Measurements from ENCODE around the gene MANEA.

The MANEA gene

GRCh38 chr6:95589067-95589466 lies 11.7 kb downstream of the MANEA start:
- TF ChIP-seq, protein P1, sequence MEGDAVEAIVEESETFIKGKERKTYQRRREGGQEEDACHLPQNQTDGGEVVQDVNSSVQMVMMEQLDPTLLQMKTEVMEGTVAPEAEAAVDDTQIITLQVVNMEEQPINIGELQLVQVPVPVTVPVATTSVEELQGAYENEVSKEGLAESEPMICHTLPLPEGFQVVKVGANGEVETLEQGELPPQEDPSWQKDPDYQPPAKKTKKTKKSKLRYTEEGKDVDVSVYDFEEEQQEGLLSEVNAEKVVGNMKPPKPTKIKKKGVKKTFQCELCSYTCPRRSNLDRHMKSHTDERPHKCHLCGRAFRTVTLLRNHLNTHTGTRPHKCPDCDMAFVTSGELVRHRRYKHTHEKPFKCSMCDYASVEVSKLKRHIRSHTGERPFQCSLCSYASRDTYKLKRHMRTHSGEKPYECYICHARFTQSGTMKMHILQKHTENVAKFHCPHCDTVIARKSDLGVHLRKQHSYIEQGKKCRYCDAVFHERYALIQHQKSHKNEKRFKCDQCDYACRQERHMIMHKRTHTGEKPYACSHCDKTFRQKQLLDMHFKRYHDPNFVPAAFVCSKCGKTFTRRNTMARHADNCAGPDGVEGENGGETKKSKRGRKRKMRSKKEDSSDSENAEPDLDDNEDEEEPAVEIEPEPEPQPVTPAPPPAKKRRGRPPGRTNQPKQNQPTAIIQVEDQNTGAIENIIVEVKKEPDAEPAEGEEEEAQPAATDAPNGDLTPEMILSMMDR (conservative IDR thresholded peaks at IDR 0.05): no peak
- TF ChIP-seq ZFX (IDR thresholded peaks at IDR 0.05): no peak

GRCh38 chr6:95589826-95590570 lies 12.7 kb downstream of the MANEA start:
- H3K27ac ChIP-seq: no peak overlapping the region
- TF ChIP-seq, protein P1 (conservative IDR thresholded peaks at IDR 0.05): no peak
- no peak for TF ChIP-seq ZFX (IDR thresholded peaks at IDR 0.05)

More at GRCh38 chr6:95589067-95589466, 11.7 kb downstream of the MANEA start:
- no peak overlapping the region for H3K27ac ChIP-seq

- no peak overlapping the region for H3K27ac ChIP-seq
These were observed 15.7 kb downstream of the MANEA start for GRCh38 chr6:95593025-95593424.

GRCh38 chr6:95596021-95596420 lies 18.7 kb downstream of the MANEA start:
- H3K27ac ChIP-seq: no peak overlapping the region
- TF ChIP-seq, protein P1 (conservative IDR thresholded peaks at IDR 0.05): no peak
- no peak for TF ChIP-seq ZFX (IDR thresholded peaks at IDR 0.05)

More at GRCh38 chr6:95593025-95593424, 15.7 kb downstream of the MANEA start:
- TF ChIP-seq, protein P1 (conservative IDR thresholded peaks at IDR 0.05): no peak
- no peak for TF ChIP-seq ZFX (IDR thresholded peaks at IDR 0.05)

- H3K27ac ChIP-seq: no peak overlapping the region
- no peak for TF ChIP-seq ZFX (IDR thresholded peaks at IDR 0.05)
- TF ChIP-seq, protein P1 (conservative IDR thresholded peaks at IDR 0.05): no peak
These were observed 22.4 kb downstream of the MANEA start for GRCh38 chr6:95599706-95600105.

- H3K27ac ChIP-seq: no peak overlapping the region
- no peak for TF ChIP-seq ZFX (IDR thresholded peaks at IDR 0.05)
- TF ChIP-seq, protein P1 (conservative IDR thresholded peaks at IDR 0.05): no peak
These were observed 23.8 kb downstream of the MANEA start for GRCh38 chr6:95601133-95601532.

- TF ChIP-seq, protein P1 (conservative IDR thresholded peaks at IDR 0.05): no peak
- TF ChIP-seq ZFX (IDR thresholded peaks at IDR 0.05): no peak
- no peak overlapping the region for H3K27ac ChIP-seq
These were observed 36.8 kb downstream of the MANEA start for GRCh38 chr6:95614094-95614493.

Measured in C4-2B (cell line).